ENCODE results near the gene GRB10.

The GRB10 gene

GRCh38 chr7:50665403-50666123 lies 117.1 kb downstream of the GRB10 start:
- DNase-seq = no peak

- no peak for DNase-seq
Observed at GRCh38 chr7:50664937-50665336, 117.8 kb downstream of the GRB10 start.

GRCh38 chr7:50664461-50664922 lies 118.2 kb downstream of the GRB10 start:
- peak; percentile 45 for DNase-seq

GRCh38 chr7:50663396-50664102 lies 119.1 kb downstream of the GRB10 start:
- no peak for DNase-seq

GRCh38 chr7:50662996-50663395 lies 119.7 kb downstream of the GRB10 start:
- no peak for DNase-seq

- peak; percentile 49 for DNase-seq
Observed at GRCh38 chr7:50662041-50662694, 120.5 kb downstream of the GRB10 start.

GRCh38 chr7:50661345-50662040 lies 121.2 kb downstream of the GRB10 start:
- DNase-seq = peak; percentile 14

- no peak for DNase-seq
Observed at GRCh38 chr7:50660830-50661175, 121.9 kb downstream of the GRB10 start.

- DNase-seq = peak; percentile 45
Observed at GRCh38 chr7:50660040-50660829, 122.5 kb downstream of the GRB10 start.

- DNase-seq = no peak
Observed at GRCh38 chr7:50659329-50659965, 123.2 kb downstream of the GRB10 start.

GRCh38 chr7:50658696-50659095 lies 124.0 kb downstream of the GRB10 start:
- no peak for DNase-seq

GRCh38 chr7:50657912-50658311 lies 124.8 kb downstream of the GRB10 start:
- no peak for DNase-seq

- DNase-seq = no peak
Observed at GRCh38 chr7:50657341-50657873, 125.3 kb downstream of the GRB10 start.

GRCh38 chr7:50656141-50656895 lies 126.4 kb downstream of the GRB10 start:
- DNase-seq = no peak

- DNase-seq = no peak
Observed at GRCh38 chr7:50655490-50655889, 127.2 kb downstream of the GRB10 start.

- no peak for DNase-seq
Observed at GRCh38 chr7:50655020-50655419, 127.7 kb downstream of the GRB10 start.

GRCh38 chr7:50653981-50654425 lies 128.7 kb downstream of the GRB10 start:
- no peak for DNase-seq

GRCh38 chr7:50653126-50653864 lies 129.4 kb downstream of the GRB10 start:
- no peak for DNase-seq

- DNase-seq = no peak
Observed at GRCh38 chr7:50652400-50653125, 130.1 kb downstream of the GRB10 start.
